K562 (cell line): ENCODE measurements around the gene GINS2. TPM values are rescaled to one million over a fixed set of nuclear protein-coding genes. Genes with fewer than 3 reads are reported as not detected.
A peak's percentile ranks its signal among the peaks of the same experiment; 100 is the strongest.

Experiments used
- ATAC-seq: fragments of 200-7000 bp; cut with Tn5 transposase; 3 replicates; pipeline ENCODE4 v1.9.1; 2020; ENCODE audit warnings: moderate library complexity
- BruUV-seq: library from RNA; stranded (reverse); fragments of 400-500 nt; replicated peaks from 2 replicates; lab custom pipeline; 2021; lab: Mats Ljungman, UMichigan
- CTCF ChIA-PET: fragments of 300-600 bp; formaldehyde crosslinking; extraction: SDS; loops from one replicate; lab custom pipeline; 2021; ENCODE audit warnings: low intra/inter-chr PET ratio; lab: Yijun Ruan, JAX
- POLR2A ChIA-PET: fragments of 300-600, 350-650 bp; sonication (Branson Sonifier 250); formaldehyde crosslinking; extraction: SDS; loops from one replicate; lab custom pipeline; 2021; ENCODE audit warnings: antibody characterized with exemption, inconsistent platforms; lab: Yijun Ruan, JAX
- DNase-seq, 4 experiments: peaks; one replicate each; pipeline versions ENCODE4 v3.0.0 to v3.0.0-alpha.2; 2011 to 2018; ENCODE audit warnings: low spot score in 3 of 4, mixed read lengths in 3 of 4; ENCODE audit errors: extremely low read depth in 1 of 4
- FAIRE-seq: peaks from 2 replicates; lab custom pipeline; 2011; peaks lifted over from hg19 to GRCh38; lab: Jason Lieb, UNC
- H2AFZ ChIP-seq: 2 replicates; pipeline ENCODE4 v1.6.0; 2011; ENCODE audit warnings: low read depth, low read length, control low read depth, inconsistent platforms
- H3K27ac ChIP-seq: fragments of 200-600 bp; 3 replicates; pipeline ENCODE4 v1.8.0; 2011; ENCODE audit warnings: low read depth, mild to moderate bottlenecking, control low read depth, inconsistent platforms, low read length, moderate library complexity, mixed read lengths; ENCODE audit errors: extremely low read depth
- H3K27me3 ChIP-seq, 2 experiments: fragments of 300-600 bp in 1 of 2; 2 replicates in 1 of 2; 3 replicates in 1 of 2; pipeline versions ENCODE4 v1.6.0 to v1.8.0; 2011; ENCODE audit warnings: inconsistent platforms in 2 of 2, low read length in 2 of 2, mild to moderate bottlenecking in 1 of 2, mixed read lengths in 1 of 2, moderate library complexity in 1 of 2; ENCODE audit not compliant: control insufficient read depth in 2 of 2, insufficient read depth in 2 of 2
- H3K36me3 ChIP-seq: fragments of 300-600 bp; 3 replicates; pipeline ENCODE4 v1.8.0; 2011; ENCODE audit warnings: mild to moderate bottlenecking, low read length, inconsistent platforms; ENCODE audit not compliant: control insufficient read depth, insufficient read depth
- H3K4me1 ChIP-seq, 2 experiments: fragments of 200-600 bp in 1 of 2; replicated peaks in 1 of 2; 2 replicates in 1 of 2; 3 replicates in 1 of 2; pipeline versions ENCODE4 v1.5.1 to v1.8.0; 2011; ENCODE audit warnings: inconsistent platforms in 2 of 2, low read length in 2 of 2, mild to moderate bottlenecking in 1 of 2, mixed read lengths in 1 of 2, moderate library complexity in 1 of 2; ENCODE audit not compliant: control insufficient read depth in 2 of 2, insufficient read depth in 2 of 2
- H3K4me2 ChIP-seq: 2 replicates; pipeline ENCODE4 v1.6.1; 2011; ENCODE audit warnings: low read length, control low read depth, inconsistent platforms, mixed read lengths; ENCODE audit not compliant: insufficient read depth
- H3K4me3 ChIP-seq: fragments of 200-600 bp; sonication (generic), shearing (Covaris generic); 2 replicates; pipeline ENCODE4 v1.5.1; 2016; ENCODE audit warnings: control low read depth, inconsistent platforms
- H3K79me2 ChIP-seq: fragments of 200-600 bp; 3 replicates; pipeline ENCODE4 v1.8.0; 2011; ENCODE audit warnings: low read length, inconsistent platforms; ENCODE audit not compliant: control insufficient read depth, insufficient read depth
- H3K9ac ChIP-seq, 2 experiments: 2 replicates each; pipeline versions ENCODE4 v1.6.0 to v1.6.1; 2011; ENCODE audit warnings: low read depth in 2 of 2, low read length in 2 of 2, control low read depth in 1 of 2, inconsistent platforms in 1 of 2, mild to moderate bottlenecking in 1 of 2, mixed read lengths in 1 of 2; ENCODE audit not compliant: insufficient read depth in 1 of 2
- H3K9me1 ChIP-seq: one replicate; pipeline ENCODE4 v1.6.0; 2011; ENCODE audit warnings: inconsistent platforms, mild to moderate bottlenecking, low read length, moderate library complexity; ENCODE audit not compliant: control insufficient read depth, insufficient read depth
- H3K9me3 ChIP-seq: replicated peaks from 2 replicates; pipeline ENCODE4 v1.5.1; 2011; ENCODE audit warnings: low read depth, low read length, inconsistent platforms; ENCODE audit not compliant: control insufficient read depth, insufficient read depth
- H4K20me1 ChIP-seq: replicated peaks from 2 replicates; pipeline ENCODE4 v1.6.1; 2011; ENCODE audit warnings: low read length, inconsistent platforms, mixed read lengths; ENCODE audit not compliant: control insufficient read depth, insufficient read depth
- HDAC3 ChIP-seq: fragments of 450-650 bp; IDR thresholded peaks from 2 replicates; pipeline ENCODE4 v1.6.1; 2018; ENCODE audit warnings: borderline replicate concordance, mild to moderate bottlenecking, moderate library complexity; ENCODE audit not compliant: partially characterized antibody
- LEF1 ChIP-seq: fragments of 450-650 bp; IDR thresholded peaks from 2 replicates; pipeline ENCODE4 v1.6.1; 2016; ENCODE audit warnings: mild to moderate bottlenecking
- POLR2A ChIP-seq: fragments of 450-650 bp; conservative IDR thresholded peaks from 2 replicates; pipeline ENCODE4 v1.6.1; 2016
- POLR2G ChIP-seq: fragments of 200-400 bp; formaldehyde crosslinking; IDR thresholded peaks from 2 replicates; pipeline ENCODE4 v1.6.1; 2017; ENCODE audit warnings: low read depth, mild to moderate bottlenecking, antibody characterized with exemption, low read length, moderate library complexity
- RBM22 ChIP-seq: fragments of 200-400 bp; formaldehyde crosslinking; IDR thresholded peaks from 2 replicates; pipeline ENCODE4 v1.6.1; 2018; ENCODE audit warnings: low read length, low read depth; ENCODE audit not compliant: poor library complexity, severe bottlenecking
- WGBS: fragments of 100-300 bp; shearing (Covaris generic); methylation state at CpG from one replicate; pipeline ENCODE4 v1.1.6; 2016; ENCODE audit warnings: low coverage, mixed read lengths; ENCODE audit not compliant: insufficient coverage; ENCODE audit errors: missing lambda C conversion rate; 5-methylcytosine and 5-hydroxymethylcytosine counted together
- in situ Hi-C: fragments of 300-500 bp; cut with MboI; formaldehyde crosslinking; loops from 4 replicates; pipeline ENCODE4 v1.15.0; 2018; ENCODE audit warnings: inconsistent platforms, mixed read lengths
- intact Hi-C: fragments of 100-400 bp; cut with micrococcal nuclease; formaldehyde crosslinking; loops from 2 replicates; pipeline ENCODE4 v1.14.2; 2022
- polyA plus RNA-seq, 8 experiments: library from polyadenylated mRNA; depleted of rRNA in 4 of 8; stranded (reverse) in 5 of 8; unstranded in 3 of 8; fragments of >200 nt; fragmentation: Nextera tagmentation in 2 of 8; fragmentation: Illumina TruSeq in 1 of 8; extraction: Ambion mirVana in 2 of 8; extraction: Trizol in 1 of 8; gene quantifications; 2 replicates each; pipeline versions ENCODE4 v1.2.1 to v1.2.3, GENCODE V29; 2011 to 2014; ENCODE audit warnings: inconsistent platforms in 1 of 8, missing spikeins in 1 of 8
- total RNA-seq, 7 experiments: library from RNA; depleted of rRNA in 6 of 7; stranded (reverse); fragments of >200 nt in 6 of 7; fragmentation: Illumina TruSeq in 2 of 7; extraction: Trizol in 2 of 7; gene quantifications; 2 replicates each; pipeline versions ENCODE4 v1.2.1 to v1.2.3, GENCODE V29; 2011 to 2021; ENCODE audit warnings: low replicate concordance in 1 of 7
- TF ChIP-seq, protein P1 (sequence below), 3 experiments: IDR thresholded peaks in 2 of 3; conservative IDR thresholded peaks in 1 of 3; 2 replicates each; pipeline ENCODE4 v1.5.1; 2011 to 2012; ENCODE audit warnings: low read length in 3 of 3, mild to moderate bottlenecking in 3 of 3, control low read depth in 2 of 3, improper control_type of control experiment in 1 of 3, inconsistent platforms in 1 of 3, low read depth in 1 of 3, mixed read lengths in 1 of 3, moderate library complexity in 1 of 3; ENCODE audit not compliant: insufficient read depth in 2 of 3

Gene GINS2
- total and polyA plus RNA-seq, 9 of the 15 experiments (the other 6 are each of a cell fraction or from before 2014, with no cell fraction given), result 40.4 to 76.2 (median 44.6) TPM

DNA sequence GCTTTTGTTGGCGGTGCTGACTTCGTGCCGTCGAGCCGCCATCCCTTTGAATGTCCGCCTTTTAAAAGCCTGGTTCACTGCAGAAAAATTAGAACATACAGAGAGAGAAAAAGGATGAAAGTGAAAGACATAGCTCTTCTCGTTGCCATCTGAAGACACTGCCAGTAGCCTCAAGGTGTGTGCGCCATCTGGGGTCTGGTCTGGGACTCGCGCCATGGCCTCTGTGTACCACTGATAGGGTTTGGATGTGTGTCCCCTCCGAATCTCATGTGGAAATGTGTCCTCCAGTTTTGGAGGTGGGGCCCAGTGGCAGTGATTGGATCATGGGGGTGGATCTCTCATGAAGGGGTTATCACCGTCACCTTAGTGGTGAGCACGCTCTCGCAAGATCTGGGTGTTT lies 60.1 kb downstream of the GINS2 start (continued):
- TF ChIP-seq, protein P1, sequence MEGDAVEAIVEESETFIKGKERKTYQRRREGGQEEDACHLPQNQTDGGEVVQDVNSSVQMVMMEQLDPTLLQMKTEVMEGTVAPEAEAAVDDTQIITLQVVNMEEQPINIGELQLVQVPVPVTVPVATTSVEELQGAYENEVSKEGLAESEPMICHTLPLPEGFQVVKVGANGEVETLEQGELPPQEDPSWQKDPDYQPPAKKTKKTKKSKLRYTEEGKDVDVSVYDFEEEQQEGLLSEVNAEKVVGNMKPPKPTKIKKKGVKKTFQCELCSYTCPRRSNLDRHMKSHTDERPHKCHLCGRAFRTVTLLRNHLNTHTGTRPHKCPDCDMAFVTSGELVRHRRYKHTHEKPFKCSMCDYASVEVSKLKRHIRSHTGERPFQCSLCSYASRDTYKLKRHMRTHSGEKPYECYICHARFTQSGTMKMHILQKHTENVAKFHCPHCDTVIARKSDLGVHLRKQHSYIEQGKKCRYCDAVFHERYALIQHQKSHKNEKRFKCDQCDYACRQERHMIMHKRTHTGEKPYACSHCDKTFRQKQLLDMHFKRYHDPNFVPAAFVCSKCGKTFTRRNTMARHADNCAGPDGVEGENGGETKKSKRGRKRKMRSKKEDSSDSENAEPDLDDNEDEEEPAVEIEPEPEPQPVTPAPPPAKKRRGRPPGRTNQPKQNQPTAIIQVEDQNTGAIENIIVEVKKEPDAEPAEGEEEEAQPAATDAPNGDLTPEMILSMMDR (IDR thresholded peaks at IDR 0.05 in 2 of 3, conservative IDR thresholded peaks at IDR 0.05 in 1 of 3; ENCODE audit: insufficient read depth in 2 of 3, low read depth in 1 of 3, low read length in 3 of 3), result peak in 2 of 3 experiments; percentile 11; a peak in 1 of 6 replicates
- no peak for TF ChIP-seq HDAC3

DNA sequence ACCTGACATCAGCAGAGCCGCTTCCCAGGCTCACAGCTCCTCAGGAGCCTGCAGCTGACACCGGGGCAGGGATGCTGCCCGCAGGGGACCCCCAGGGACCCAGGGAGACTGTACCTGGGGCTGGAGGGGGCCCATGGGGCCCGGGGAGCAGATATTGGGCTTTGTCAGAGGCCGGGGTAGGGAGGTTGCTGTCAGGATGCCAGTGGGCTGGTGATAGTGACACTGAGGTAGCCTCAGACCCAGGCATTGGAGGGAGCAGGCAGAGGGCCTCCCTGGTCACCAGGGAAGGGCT lies 60.5 kb downstream of the GINS2 start:
- WGBS, result 93% methylated on average over 3 of the region's 5 CpGs

More for the DNA sequence above, 60.5 kb downstream of the GINS2 start:
- H3K36me3 ChIP-seq, result peaks cover 97% of the 10 kb centered on the region; the same call in 2 of the 3 replicates
- peaks cover 4 to 77% of the 10 kb centered on the region in 2 experiments; a peak in 2 of 5 replicates for H3K4me1 ChIP-seq
- DNase-seq (no peak), FAIRE-seq (no peak), ATAC-seq (no peak)
- no peak overlapping the region for H3K9ac ChIP-seq
- BruUV-seq, result no TSS peak
- no peak overlapping the region for H3K27ac ChIP-seq
- peaks cover 5% of the 10 kb centered on the region; the same call in 1 of the 2 replicates for H3K9me3 ChIP-seq
- H3K9me1 ChIP-seq, result peaks cover 11% of the 10 kb centered on the region
- H3K4me2 ChIP-seq, result no peak overlapping the region
- CTCF ChIA-PET, result no interaction called here
- H2AFZ ChIP-seq, result no peak overlapping the region
- H4K20me1 ChIP-seq, result peaks cover 73% of the 10 kb centered on the region
- intact Hi-C loops (no loop called here), in situ Hi-C loops (no loop called here)
- H3K4me3 ChIP-seq, result no peak overlapping the region
- peaks cover 99% of the 10 kb centered on the region for H3K79me2 ChIP-seq
- POLR2A ChIA-PET, result interaction anchor here (0.5 to 0.8 kb wide), 3 partner anchors 12 to 411 kb away, joined by 3 read pairs; no protein-coding TSS in a partner anchor
- H3K27me3 ChIP-seq, result no peaks in the 10 kb centered on the region
- TF ChIP-seq LEF1 (no peak), RBM22 (peak; percentile 64), POLR2A (0 out of 2 replicates have a peak, but pooled peaks have one; percentile 8), POLR2G (peak; percentile 62)
